Liver (tissue), 9 donors: ENCODE measurements around the gene DAD1. TPM values are rescaled to one million over a fixed set of nuclear protein-coding genes. Genes with fewer than 3 reads are reported as not detected.

Experiments used
- DNase-seq: peaks from one replicate; pipeline ENCODE4 v3.0.0-alpha.2; 2017; ENCODE audit warnings: low spot score
- H3K27ac ChIP-seq, 2 donors: one replicate each; pipeline ENCODE4 v1.7.0; 2013; ENCODE audit warnings: inconsistent platforms in 2 of 2, low read length in 2 of 2, control low read depth in 1 of 2, low read depth in 1 of 2, mild to moderate bottlenecking in 1 of 2
- H3K27me3 ChIP-seq, 4 donors: one replicate each; pipeline versions ENCODE4 v1.6.1 to v1.7.0; 2013; ENCODE audit warnings: low read length in 3 of 4, inconsistent platforms in 1 of 4, mild to moderate bottlenecking in 1 of 4, moderate library complexity in 1 of 4; ENCODE audit not compliant: control insufficient read depth in 4 of 4, insufficient read depth in 4 of 4
- H3K36me3 ChIP-seq, 4 donors: one replicate each; pipeline versions ENCODE4 v1.6.1 to v1.7.0; 2013; ENCODE audit warnings: low read length in 3 of 4, mild to moderate bottlenecking in 3 of 4, low read depth in 1 of 4, moderate library complexity in 1 of 4; ENCODE audit not compliant: control insufficient read depth in 4 of 4, insufficient read depth in 3 of 4
- H3K4me1 ChIP-seq, 4 donors: one replicate each; pipeline versions ENCODE4 v1.6.1 to v1.7.0; 2013; ENCODE audit warnings: low read length in 3 of 4, mild to moderate bottlenecking in 3 of 4, moderate library complexity in 1 of 4; ENCODE audit not compliant: control insufficient read depth in 4 of 4, insufficient read depth in 4 of 4
- H3K4me3 ChIP-seq, 3 donors: one replicate each; pipeline versions ENCODE4 v1.6.1 to v1.7.0; 2013; ENCODE audit warnings: low read length in 3 of 3, control low read depth in 1 of 3, low read depth in 1 of 3, mild to moderate bottlenecking in 1 of 3
- H3K9ac ChIP-seq, 2 donors: one replicate each; pipeline ENCODE4 v1.7.0; 2013; ENCODE audit warnings: low read length in 2 of 2, mild to moderate bottlenecking in 2 of 2, moderate library complexity in 2 of 2, control low read depth in 1 of 2, low read depth in 1 of 2
- H3K9me3 ChIP-seq, 4 donors: one replicate each; pipeline versions ENCODE4 v1.6.1 to v1.7.0; 2013; ENCODE audit warnings: low read length in 3 of 4; ENCODE audit not compliant: control insufficient read depth in 4 of 4
- EGR1 ChIP-seq, 2 donors: IDR thresholded peaks; 2 replicates each; pipeline ENCODE4 v1.6.1; 2016 to 2018; ENCODE audit warnings: antibody characterized with exemption in 2 of 2, low read depth in 2 of 2
- FOXA1 ChIP-seq: IDR thresholded peaks from 2 replicates; pipeline ENCODE4 v1.6.1; 2016; ENCODE audit warnings: antibody characterized with exemption
- FOXA2 ChIP-seq: IDR thresholded peaks from 2 replicates; pipeline ENCODE4 v1.6.1; 2016; ENCODE audit warnings: antibody characterized with exemption
- GABPA ChIP-seq, 2 donors: IDR thresholded peaks in 1 of 2; conservative IDR thresholded peaks in 1 of 2; 2 replicates each; pipeline ENCODE4 v1.6.1; 2016; ENCODE audit warnings: antibody characterized with exemption in 2 of 2, mild to moderate bottlenecking in 1 of 2, moderate library complexity in 1 of 2
- HNF4A ChIP-seq, 2 donors: conservative IDR thresholded peaks; 2 replicates each; pipeline ENCODE4 v1.6.1; 2016; ENCODE audit warnings: antibody characterized with exemption in 2 of 2, mild to moderate bottlenecking in 2 of 2
- HNF4G ChIP-seq: IDR thresholded peaks from 2 replicates; pipeline ENCODE4 v1.6.1; 2016; ENCODE audit warnings: antibody characterized with exemption
- JUND ChIP-seq, 2 donors: IDR thresholded peaks; 2 replicates each; pipeline ENCODE4 v1.6.1; 2016; ENCODE audit warnings: antibody characterized with exemption in 2 of 2
- NR2F2 ChIP-seq: IDR thresholded peaks from 2 replicates; pipeline ENCODE4 v1.6.1; 2016; ENCODE audit warnings: antibody characterized with exemption
- RAD21 ChIP-seq, 2 donors: IDR thresholded peaks; 2 replicates each; pipeline ENCODE4 v1.6.1; 2016; ENCODE audit warnings: antibody characterized with exemption in 2 of 2, mild to moderate bottlenecking in 2 of 2
- RXRA ChIP-seq, 2 donors: IDR thresholded peaks; 2 replicates each; pipeline ENCODE4 v1.6.1; 2017 to 2018; ENCODE audit warnings: antibody characterized with exemption in 2 of 2, mild to moderate bottlenecking in 1 of 2
- SP1 ChIP-seq: IDR thresholded peaks from 2 replicates; pipeline ENCODE4 v1.6.1; 2018; ENCODE audit warnings: antibody characterized with exemption, mild to moderate bottlenecking
- TAF1 ChIP-seq: conservative IDR thresholded peaks from 2 replicates; pipeline ENCODE4 v1.6.1; 2016; ENCODE audit warnings: antibody characterized with exemption, mild to moderate bottlenecking
- YY1 ChIP-seq: IDR thresholded peaks from 2 replicates; pipeline ENCODE4 v1.6.1; 2016; ENCODE audit warnings: antibody characterized with exemption, mild to moderate bottlenecking
- WGBS: extraction: QIAGEN DNeasy Blood & Tissue Kit; methylation state at CpG from one replicate; pipeline ENCODE4 v1.1.7; 2013; 5-methylcytosine and 5-hydroxymethylcytosine counted together
- polyA plus RNA-seq, 2 donors: library from polyadenylated mRNA; stranded (reverse) in 1 of 2; unstranded in 1 of 2; fragments of 200-250 nt in 1 of 2; fragments of >200 nt in 1 of 2; fragmentation: Nextera tagmentation in 1 of 2; extraction: Ambion mirVana in 1 of 2; gene quantifications; one replicate each; pipeline versions ENCODE4 v1.2.1 to v1.2.3, GENCODE V29; 2013 to 2015
- total RNA-seq, 2 donors: library from RNA; depleted of rRNA; stranded (reverse); fragments of >200 nt; gene quantifications; one replicate each; pipeline ENCODE4 v1.2.3, GENCODE V29; 2014
- TF ChIP-seq, protein P1 (sequence below): IDR thresholded peaks from 2 replicates; pipeline ENCODE4 v1.6.1; 2016; ENCODE audit warnings: antibody characterized with exemption
- TF ChIP-seq, protein P2 (sequence below): fragments of 150-350 bp; IDR thresholded peaks from 2 replicates; pipeline ENCODE4 v1.5.1; 2017; ENCODE audit warnings: improper control_type of control experiment, low read depth, low read length; ENCODE audit not compliant: missing input control
- TF ChIP-seq, protein P3 (sequence below): IDR thresholded peaks from 2 replicates; pipeline ENCODE4 v1.6.1; 2016; ENCODE audit warnings: antibody characterized with exemption
- TF ChIP-seq, protein P4 (sequence below): IDR thresholded peaks from 2 replicates; pipeline ENCODE4 v1.6.1; 2016; ENCODE audit warnings: antibody characterized with exemption
- TF ChIP-seq, protein P5 (sequence below): IDR thresholded peaks from 2 replicates; pipeline ENCODE4 v1.6.1; 2016; ENCODE audit warnings: antibody characterized with exemption, mild to moderate bottlenecking
- donor health status: healthy.
- donor health status: healthy.
- donor health status: healthy.
- donor health status: healthy.
- donor health status: healthy.

The DAD1 gene
- total and polyA plus RNA-seq, 4 donors: 142 to 254 (median 205) TPM

DNA sequence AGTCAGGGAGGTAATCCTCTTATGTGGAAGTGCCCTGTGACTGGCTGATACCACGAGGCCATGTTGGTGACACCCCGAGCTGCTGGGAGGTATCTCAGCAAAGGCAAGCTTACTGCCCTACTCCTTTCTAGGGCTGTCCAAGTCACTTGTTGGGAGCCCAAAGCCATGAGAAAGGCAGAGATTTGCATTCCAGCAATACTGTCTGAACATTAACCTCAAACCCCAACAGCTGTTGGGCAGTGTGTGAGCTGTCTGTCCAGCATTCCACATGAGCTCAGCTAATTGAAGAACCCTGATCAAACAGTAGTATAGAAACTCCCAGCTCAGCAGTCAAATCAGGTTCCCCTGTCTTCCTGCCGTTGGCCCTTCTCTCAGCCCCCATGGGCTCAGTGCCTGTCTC is 18.3 kb upstream of the DAD1 start:
- H3K9ac ChIP-seq: no peak overlapping the region
- TF ChIP-seq SP1 (no peak), TAF1 (no peak), FOXA2 (no peak), HNF4A (conservative IDR thresholded peaks at IDR 0.05) (no peak), YY1 (no peak), JUND (IDR thresholded peaks at IDR 0.05) (no peak), GABPA (IDR thresholded peaks at IDR 0.05 in 1 of 2, conservative IDR thresholded peaks at IDR 0.05 in 1 of 2) (no peak), NR2F2 (no peak), EGR1 (IDR thresholded peaks at IDR 0.05; ENCODE audit: low read depth in 2 of 2) (no peak), RAD21 (IDR thresholded peaks at IDR 0.05) (no peak), HNF4G (no peak), FOXA1 (no peak), RXRA (IDR thresholded peaks at IDR 0.05) (no peak)
- TF ChIP-seq, protein P1, sequence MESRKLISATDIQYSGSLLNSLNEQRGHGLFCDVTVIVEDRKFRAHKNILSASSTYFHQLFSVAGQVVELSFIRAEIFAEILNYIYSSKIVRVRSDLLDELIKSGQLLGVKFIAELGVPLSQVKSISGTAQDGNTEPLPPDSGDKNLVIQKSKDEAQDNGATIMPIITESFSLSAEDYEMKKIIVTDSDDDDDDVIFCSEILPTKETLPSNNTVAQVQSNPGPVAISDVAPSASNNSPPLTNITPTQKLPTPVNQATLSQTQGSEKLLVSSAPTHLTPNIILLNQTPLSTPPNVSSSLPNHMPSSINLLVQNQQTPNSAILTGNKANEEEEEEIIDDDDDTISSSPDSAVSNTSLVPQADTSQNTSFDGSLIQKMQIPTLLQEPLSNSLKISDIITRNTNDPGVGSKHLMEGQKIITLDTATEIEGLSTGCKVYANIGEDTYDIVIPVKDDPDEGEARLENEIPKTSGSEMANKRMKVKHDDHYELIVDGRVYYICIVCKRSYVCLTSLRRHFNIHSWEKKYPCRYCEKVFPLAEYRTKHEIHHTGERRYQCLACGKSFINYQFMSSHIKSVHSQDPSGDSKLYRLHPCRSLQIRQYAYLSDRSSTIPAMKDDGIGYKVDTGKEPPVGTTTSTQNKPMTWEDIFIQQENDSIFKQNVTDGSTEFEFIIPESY: no peak
- TF ChIP-seq, protein P2, sequence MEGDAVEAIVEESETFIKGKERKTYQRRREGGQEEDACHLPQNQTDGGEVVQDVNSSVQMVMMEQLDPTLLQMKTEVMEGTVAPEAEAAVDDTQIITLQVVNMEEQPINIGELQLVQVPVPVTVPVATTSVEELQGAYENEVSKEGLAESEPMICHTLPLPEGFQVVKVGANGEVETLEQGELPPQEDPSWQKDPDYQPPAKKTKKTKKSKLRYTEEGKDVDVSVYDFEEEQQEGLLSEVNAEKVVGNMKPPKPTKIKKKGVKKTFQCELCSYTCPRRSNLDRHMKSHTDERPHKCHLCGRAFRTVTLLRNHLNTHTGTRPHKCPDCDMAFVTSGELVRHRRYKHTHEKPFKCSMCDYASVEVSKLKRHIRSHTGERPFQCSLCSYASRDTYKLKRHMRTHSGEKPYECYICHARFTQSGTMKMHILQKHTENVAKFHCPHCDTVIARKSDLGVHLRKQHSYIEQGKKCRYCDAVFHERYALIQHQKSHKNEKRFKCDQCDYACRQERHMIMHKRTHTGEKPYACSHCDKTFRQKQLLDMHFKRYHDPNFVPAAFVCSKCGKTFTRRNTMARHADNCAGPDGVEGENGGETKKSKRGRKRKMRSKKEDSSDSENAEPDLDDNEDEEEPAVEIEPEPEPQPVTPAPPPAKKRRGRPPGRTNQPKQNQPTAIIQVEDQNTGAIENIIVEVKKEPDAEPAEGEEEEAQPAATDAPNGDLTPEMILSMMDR: no peak
- TF ChIP-seq, protein P3, sequence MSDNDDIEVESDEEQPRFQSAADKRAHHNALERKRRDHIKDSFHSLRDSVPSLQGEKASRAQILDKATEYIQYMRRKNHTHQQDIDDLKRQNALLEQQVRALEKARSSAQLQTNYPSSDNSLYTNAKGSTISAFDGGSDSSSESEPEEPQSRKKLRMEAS: no peak
- TF ChIP-seq, protein P4, sequence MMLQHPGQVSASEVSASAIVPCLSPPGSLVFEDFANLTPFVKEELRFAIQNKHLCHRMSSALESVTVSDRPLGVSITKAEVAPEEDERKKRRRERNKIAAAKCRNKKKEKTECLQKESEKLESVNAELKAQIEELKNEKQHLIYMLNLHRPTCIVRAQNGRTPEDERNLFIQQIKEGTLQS: no peak
- TF ChIP-seq, protein P5, sequence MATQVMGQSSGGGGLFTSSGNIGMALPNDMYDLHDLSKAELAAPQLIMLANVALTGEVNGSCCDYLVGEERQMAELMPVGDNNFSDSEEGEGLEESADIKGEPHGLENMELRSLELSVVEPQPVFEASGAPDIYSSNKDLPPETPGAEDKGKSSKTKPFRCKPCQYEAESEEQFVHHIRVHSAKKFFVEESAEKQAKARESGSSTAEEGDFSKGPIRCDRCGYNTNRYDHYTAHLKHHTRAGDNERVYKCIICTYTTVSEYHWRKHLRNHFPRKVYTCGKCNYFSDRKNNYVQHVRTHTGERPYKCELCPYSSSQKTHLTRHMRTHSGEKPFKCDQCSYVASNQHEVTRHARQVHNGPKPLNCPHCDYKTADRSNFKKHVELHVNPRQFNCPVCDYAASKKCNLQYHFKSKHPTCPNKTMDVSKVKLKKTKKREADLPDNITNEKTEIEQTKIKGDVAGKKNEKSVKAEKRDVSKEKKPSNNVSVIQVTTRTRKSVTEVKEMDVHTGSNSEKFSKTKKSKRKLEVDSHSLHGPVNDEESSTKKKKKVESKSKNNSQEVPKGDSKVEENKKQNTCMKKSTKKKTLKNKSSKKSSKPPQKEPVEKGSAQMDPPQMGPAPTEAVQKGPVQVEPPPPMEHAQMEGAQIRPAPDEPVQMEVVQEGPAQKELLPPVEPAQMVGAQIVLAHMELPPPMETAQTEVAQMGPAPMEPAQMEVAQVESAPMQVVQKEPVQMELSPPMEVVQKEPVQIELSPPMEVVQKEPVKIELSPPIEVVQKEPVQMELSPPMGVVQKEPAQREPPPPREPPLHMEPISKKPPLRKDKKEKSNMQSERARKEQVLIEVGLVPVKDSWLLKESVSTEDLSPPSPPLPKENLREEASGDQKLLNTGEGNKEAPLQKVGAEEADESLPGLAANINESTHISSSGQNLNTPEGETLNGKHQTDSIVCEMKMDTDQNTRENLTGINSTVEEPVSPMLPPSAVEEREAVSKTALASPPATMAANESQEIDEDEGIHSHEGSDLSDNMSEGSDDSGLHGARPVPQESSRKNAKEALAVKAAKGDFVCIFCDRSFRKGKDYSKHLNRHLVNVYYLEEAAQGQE: no peak
- DNase-seq: no peak
- no peak overlapping the region for H3K27ac ChIP-seq
- H3K36me3 ChIP-seq: peaks cover 27 to 86% (median 64%) of the 10 kb centered on the region in 4 donors
- no peak overlapping the region for H3K4me3 ChIP-seq
- no peaks in the 10 kb centered on the region for H3K27me3 ChIP-seq
- 86% methylated on average over 3 of the region's 3 CpGs for WGBS
- no peaks in the 10 kb centered on the region for H3K4me1 ChIP-seq
- no peaks in the 10 kb centered on the region for H3K9me3 ChIP-seq
